GM23338 (cell line): ENCODE measurements around the gene NEK7. TPM values are rescaled to one million over a fixed set of nuclear protein-coding genes. Genes with fewer than 3 reads are reported as not detected.

Source experiments
- POLR2AphosphoS5 ChIP-seq: IDR thresholded peaks from 2 replicates; pipeline ENCODE4 v1.6.1; 2016; ENCODE audit warnings: antibody characterized with exemption, low read depth
- polyA plus RNA-seq: library from polyadenylated mRNA; unstranded; fragments of >200 nt; fragmentation: Nextera tagmentation; extraction: Ambion mirVana; gene quantifications from 2 replicates; pipeline ENCODE4 v1.2.1, GENCODE V29; 2016
- total RNA-seq: library from RNA; depleted of rRNA; stranded (reverse); fragments of >200 nt; shearing (Covaris generic); gene quantifications from 2 replicates; pipeline ENCODE4 v1.2.3, GENCODE V29; 2014
- TF ChIP-seq, protein P1 (sequence below): fragments of 250-450 bp; sonication (Bioruptor Pico); IDR thresholded peaks from 2 replicates; pipeline ENCODE4 v1.5.0; 2020; ENCODE audit warnings: mild to moderate bottlenecking, moderate library complexity
- TF ChIP-seq, protein P2 (sequence below), 2 experiments: fragments of 200-600 bp in 1 of 2; sonication (generic) in 1 of 2; conservative IDR thresholded peaks; 2 replicates each; pipeline versions ENCODE4 v1.5.1 to v1.6.1; 2016 to 2017; ENCODE audit warnings: antibody characterized with exemption in 2 of 2, low read depth in 2 of 2, mild to moderate bottlenecking in 2 of 2, moderate library complexity in 1 of 2
- TF ChIP-seq, protein P3 (sequence below): IDR thresholded peaks from one replicate; pipeline ENCODE4 v1.6.1; 2018; ENCODE audit warnings: antibody characterized with exemption; ENCODE audit not compliant: unreplicated experiment

NEK7 gene
- total and polyA plus RNA-seq, 2 experiments from 2014 or later = 4.8 to 15.3 TPM

DNA sequence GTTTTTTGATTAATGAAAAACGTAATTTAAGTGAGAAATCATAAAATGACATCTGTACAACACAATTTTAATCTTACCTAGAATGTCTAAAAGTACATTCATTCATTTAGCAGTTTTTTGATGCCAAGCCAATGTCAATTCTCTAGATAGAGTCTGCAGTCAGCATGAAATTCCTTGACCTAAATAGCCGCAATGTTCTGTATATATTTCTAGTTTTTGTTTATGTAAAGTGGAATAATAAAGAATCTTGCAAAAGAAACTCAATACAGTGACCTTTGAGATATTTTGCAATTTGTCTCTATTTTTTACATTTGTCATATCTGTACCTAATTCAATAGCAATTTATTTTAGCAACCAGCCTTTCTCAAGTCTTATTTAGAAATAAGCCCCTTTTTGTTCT, 207.7 kb downstream of the NEK7 start (continued):
- TF ChIP-seq, protein P1, sequence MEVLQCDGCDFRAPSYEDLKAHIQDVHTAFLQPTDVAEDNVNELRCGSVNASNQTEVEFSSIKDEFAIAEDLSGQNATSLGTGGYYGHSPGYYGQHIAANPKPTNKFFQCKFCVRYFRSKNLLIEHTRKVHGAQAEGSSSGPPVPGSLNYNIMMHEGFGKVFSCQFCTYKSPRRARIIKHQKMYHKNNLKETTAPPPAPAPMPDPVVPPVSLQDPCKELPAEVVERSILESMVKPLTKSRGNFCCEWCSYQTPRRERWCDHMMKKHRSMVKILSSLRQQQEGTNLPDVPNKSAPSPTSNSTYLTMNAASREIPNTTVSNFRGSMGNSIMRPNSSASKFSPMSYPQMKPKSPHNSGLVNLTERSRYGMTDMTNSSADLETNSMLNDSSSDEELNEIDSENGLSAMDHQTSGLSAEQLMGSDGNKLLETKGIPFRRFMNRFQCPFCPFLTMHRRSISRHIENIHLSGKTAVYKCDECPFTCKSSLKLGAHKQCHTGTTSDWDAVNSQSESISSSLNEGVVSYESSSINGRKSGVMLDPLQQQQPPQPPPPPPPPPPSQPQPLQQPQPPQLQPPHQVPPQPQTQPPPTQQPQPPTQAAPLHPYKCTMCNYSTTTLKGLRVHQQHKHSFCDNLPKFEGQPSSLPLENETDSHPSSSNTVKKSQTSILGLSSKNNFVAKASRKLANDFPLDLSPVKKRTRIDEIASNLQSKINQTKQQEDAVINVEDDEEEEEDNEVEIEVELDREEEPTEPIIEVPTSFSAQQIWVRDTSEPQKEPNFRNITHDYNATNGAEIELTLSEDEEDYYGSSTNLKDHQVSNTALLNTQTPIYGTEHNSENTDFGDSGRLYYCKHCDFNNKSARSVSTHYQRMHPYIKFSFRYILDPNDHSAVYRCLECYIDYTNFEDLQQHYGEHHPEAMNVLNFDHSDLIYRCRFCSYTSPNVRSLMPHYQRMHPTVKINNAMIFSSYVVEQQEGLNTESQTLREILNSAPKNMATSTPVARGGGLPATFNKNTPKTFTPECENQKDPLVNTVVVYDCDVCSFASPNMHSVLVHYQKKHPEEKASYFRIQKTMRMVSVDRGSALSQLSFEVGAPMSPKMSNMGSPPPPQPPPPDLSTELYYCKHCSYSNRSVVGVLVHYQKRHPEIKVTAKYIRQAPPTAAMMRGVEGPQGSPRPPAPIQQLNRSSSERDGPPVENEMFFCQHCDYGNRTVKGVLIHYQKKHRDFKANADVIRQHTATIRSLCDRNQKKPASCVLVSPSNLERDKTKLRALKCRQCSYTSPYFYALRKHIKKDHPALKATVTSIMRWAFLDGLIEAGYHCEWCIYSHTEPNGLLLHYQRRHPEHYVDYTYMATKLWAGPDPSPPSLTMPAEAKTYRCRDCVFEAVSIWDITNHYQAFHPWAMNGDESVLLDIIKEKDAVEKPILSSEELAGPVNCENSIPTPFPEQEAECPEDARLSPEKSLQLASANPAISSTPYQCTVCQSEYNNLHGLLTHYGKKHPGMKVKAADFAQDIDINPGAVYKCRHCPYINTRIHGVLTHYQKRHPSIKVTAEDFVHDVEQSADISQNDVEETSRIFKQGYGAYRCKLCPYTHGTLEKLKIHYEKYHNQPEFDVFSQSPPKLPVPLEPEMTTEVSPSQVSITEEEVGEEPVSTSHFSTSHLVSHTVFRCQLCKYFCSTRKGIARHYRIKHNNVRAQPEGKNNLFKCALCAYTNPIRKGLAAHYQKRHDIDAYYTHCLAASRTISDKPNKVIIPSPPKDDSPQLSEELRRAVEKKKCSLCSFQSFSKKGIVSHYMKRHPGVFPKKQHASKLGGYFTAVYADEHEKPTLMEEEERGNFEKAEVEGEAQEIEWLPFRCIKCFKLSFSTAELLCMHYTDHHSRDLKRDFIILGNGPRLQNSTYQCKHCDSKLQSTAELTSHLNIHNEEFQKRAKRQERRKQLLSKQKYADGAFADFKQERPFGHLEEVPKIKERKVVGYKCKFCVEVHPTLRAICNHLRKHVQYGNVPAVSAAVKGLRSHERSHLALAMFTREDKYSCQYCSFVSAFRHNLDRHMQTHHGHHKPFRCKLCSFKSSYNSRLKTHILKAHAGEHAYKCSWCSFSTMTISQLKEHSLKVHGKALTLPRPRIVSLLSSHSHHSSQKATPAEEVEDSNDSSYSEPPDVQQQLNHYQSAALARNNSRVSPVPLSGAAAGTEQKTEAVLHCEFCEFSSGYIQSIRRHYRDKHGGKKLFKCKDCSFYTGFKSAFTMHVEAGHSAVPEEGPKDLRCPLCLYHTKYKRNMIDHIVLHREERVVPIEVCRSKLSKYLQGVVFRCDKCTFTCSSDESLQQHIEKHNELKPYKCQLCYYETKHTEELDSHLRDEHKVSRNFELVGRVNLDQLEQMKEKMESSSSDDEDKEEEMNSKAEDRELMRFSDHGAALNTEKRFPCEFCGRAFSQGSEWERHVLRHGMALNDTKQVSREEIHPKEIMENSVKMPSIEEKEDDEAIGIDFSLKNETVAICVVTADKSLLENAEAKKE (CRISPR knock-in tag) = no peak
- no peak for TF ChIP-seq POLR2AphosphoS5
- TF ChIP-seq, protein P2, sequence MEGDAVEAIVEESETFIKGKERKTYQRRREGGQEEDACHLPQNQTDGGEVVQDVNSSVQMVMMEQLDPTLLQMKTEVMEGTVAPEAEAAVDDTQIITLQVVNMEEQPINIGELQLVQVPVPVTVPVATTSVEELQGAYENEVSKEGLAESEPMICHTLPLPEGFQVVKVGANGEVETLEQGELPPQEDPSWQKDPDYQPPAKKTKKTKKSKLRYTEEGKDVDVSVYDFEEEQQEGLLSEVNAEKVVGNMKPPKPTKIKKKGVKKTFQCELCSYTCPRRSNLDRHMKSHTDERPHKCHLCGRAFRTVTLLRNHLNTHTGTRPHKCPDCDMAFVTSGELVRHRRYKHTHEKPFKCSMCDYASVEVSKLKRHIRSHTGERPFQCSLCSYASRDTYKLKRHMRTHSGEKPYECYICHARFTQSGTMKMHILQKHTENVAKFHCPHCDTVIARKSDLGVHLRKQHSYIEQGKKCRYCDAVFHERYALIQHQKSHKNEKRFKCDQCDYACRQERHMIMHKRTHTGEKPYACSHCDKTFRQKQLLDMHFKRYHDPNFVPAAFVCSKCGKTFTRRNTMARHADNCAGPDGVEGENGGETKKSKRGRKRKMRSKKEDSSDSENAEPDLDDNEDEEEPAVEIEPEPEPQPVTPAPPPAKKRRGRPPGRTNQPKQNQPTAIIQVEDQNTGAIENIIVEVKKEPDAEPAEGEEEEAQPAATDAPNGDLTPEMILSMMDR (conservative IDR thresholded peaks at IDR 0.05; ENCODE audit: low read depth in 2 of 2) = no peak
- TF ChIP-seq, protein P3, sequence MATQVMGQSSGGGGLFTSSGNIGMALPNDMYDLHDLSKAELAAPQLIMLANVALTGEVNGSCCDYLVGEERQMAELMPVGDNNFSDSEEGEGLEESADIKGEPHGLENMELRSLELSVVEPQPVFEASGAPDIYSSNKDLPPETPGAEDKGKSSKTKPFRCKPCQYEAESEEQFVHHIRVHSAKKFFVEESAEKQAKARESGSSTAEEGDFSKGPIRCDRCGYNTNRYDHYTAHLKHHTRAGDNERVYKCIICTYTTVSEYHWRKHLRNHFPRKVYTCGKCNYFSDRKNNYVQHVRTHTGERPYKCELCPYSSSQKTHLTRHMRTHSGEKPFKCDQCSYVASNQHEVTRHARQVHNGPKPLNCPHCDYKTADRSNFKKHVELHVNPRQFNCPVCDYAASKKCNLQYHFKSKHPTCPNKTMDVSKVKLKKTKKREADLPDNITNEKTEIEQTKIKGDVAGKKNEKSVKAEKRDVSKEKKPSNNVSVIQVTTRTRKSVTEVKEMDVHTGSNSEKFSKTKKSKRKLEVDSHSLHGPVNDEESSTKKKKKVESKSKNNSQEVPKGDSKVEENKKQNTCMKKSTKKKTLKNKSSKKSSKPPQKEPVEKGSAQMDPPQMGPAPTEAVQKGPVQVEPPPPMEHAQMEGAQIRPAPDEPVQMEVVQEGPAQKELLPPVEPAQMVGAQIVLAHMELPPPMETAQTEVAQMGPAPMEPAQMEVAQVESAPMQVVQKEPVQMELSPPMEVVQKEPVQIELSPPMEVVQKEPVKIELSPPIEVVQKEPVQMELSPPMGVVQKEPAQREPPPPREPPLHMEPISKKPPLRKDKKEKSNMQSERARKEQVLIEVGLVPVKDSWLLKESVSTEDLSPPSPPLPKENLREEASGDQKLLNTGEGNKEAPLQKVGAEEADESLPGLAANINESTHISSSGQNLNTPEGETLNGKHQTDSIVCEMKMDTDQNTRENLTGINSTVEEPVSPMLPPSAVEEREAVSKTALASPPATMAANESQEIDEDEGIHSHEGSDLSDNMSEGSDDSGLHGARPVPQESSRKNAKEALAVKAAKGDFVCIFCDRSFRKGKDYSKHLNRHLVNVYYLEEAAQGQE = no peak
